Measurements from ENCODE around the gene DAB2. TPM values are rescaled to one million over a fixed set of nuclear protein-coding genes. Genes with fewer than 3 reads are reported as not detected.

The DAB2 gene
- total RNA-seq, 1 experiment from 2014 or later, result 5.5 TPM

DNA sequence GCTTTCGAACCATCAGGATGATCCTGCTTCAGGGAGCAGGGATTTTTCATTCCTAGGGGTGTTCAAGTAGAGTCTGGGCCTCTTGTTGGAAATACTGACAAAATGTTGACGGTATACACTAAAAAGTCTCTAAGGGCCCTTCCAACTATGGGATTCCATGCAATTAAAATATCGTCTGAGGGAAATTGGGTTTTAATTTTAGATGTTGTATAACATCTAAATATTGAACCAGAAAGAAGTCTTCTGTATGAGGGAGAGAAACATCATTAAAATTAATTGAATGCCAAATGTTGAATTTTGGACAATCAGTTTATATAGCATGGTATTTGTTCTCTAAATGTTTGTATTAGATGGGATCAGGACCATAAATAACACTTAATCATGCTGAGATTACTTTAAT, 25.7 kb upstream of the DAB2 start:
- Histone ChIP-seq H3K4me3 (replicated peaks in 1 of 2; ENCODE audit: low read depth in 1 of 2, low read length in 2 of 2) (no peak overlapping the region), H3K9me3 (ENCODE audit: control insufficient read depth in 1 of 2, insufficient read depth in 1 of 2, low read depth in 1 of 2, low read length in 2 of 2) (no peaks in the 10 kb centered on the region), H4K20me1 (ENCODE audit: insufficient read depth) (no peaks in the 10 kb centered on the region), H3K4me1 (ENCODE audit: control insufficient read depth in 1 of 2, insufficient read depth in 2 of 2, low read length in 2 of 2) (no peaks in the 10 kb centered on the region), H3K9me2 (ENCODE audit: insufficient read depth) (no peaks in the 10 kb centered on the region), H3K27ac (ENCODE audit: low read depth, low read length) (no peak overlapping the region), H3K27me3 (ENCODE audit: insufficient read depth, low read length) (no peaks in the 10 kb centered on the region), H3K9ac (ENCODE audit: low read length) (no peak overlapping the region), H3K36me3 (ENCODE audit: control insufficient read depth in 1 of 2, insufficient read depth in 2 of 2, low read length in 2 of 2) (no peaks in the 10 kb centered on the region), H2AFZ (ENCODE audit: low read depth, low read length, poor library complexity, severe bottlenecking) (no peak overlapping the region), H3K4me2 (ENCODE audit: low read length) (no peak overlapping the region), H3K79me2 (ENCODE audit: insufficient read depth, low read length) (no peaks in the 10 kb centered on the region)
- intact Hi-C loops (cut with micrococcal nuclease), result no loop called here
- no peak for DNase-seq (ENCODE audit: low read depth, low spot score)
- ChIA-PET RAD21 (ENCODE audit: low non-redundant PET in 1 of 2, low total read pairs in 2 of 2, uncharacterized antibody in 2 of 2, unreplicated experiment in 2 of 2) (no interaction called here), CTCF (no interaction called here), POLR2A (no interaction called here)
- no peak for ATAC-seq
- no TSS peak for BruUV-seq (replicated peaks)
- TF ChIP-seq POLR2AphosphoS5 (IDR thresholded peaks at IDR 0.05; ENCODE audit: low read depth, low read length), result no peak
- TF ChIP-seq, protein P1, sequence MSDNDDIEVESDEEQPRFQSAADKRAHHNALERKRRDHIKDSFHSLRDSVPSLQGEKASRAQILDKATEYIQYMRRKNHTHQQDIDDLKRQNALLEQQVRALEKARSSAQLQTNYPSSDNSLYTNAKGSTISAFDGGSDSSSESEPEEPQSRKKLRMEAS (IDR thresholded peaks at IDR 0.05), result no peak
- no peak for TF ChIP-seq FOSL1 (IDR thresholded peaks at IDR 0.05; ENCODE audit: low read depth)
- TF ChIP-seq ZFX (IDR thresholded peaks at IDR 0.05), result no peak
- no peak for TF ChIP-seq EGR1 (IDR thresholded peaks at IDR 0.05; ENCODE audit: low read depth)
- TF ChIP-seq JUND (IDR thresholded peaks at IDR 0.05), result no peak
- TF ChIP-seq, protein P2, sequence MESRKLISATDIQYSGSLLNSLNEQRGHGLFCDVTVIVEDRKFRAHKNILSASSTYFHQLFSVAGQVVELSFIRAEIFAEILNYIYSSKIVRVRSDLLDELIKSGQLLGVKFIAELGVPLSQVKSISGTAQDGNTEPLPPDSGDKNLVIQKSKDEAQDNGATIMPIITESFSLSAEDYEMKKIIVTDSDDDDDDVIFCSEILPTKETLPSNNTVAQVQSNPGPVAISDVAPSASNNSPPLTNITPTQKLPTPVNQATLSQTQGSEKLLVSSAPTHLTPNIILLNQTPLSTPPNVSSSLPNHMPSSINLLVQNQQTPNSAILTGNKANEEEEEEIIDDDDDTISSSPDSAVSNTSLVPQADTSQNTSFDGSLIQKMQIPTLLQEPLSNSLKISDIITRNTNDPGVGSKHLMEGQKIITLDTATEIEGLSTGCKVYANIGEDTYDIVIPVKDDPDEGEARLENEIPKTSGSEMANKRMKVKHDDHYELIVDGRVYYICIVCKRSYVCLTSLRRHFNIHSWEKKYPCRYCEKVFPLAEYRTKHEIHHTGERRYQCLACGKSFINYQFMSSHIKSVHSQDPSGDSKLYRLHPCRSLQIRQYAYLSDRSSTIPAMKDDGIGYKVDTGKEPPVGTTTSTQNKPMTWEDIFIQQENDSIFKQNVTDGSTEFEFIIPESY (IDR thresholded peaks at IDR 0.05; ENCODE audit: extremely low read depth, insufficient replicate concordance, low read length), result no peak
- no peak for TF ChIP-seq ELF1 (IDR thresholded peaks at IDR 0.05; ENCODE audit: borderline replicate concordance, low read depth)
- TF ChIP-seq CBX3 (IDR thresholded peaks at IDR 0.05; ENCODE audit: low read depth), result no peak
- TF ChIP-seq, protein P3, sequence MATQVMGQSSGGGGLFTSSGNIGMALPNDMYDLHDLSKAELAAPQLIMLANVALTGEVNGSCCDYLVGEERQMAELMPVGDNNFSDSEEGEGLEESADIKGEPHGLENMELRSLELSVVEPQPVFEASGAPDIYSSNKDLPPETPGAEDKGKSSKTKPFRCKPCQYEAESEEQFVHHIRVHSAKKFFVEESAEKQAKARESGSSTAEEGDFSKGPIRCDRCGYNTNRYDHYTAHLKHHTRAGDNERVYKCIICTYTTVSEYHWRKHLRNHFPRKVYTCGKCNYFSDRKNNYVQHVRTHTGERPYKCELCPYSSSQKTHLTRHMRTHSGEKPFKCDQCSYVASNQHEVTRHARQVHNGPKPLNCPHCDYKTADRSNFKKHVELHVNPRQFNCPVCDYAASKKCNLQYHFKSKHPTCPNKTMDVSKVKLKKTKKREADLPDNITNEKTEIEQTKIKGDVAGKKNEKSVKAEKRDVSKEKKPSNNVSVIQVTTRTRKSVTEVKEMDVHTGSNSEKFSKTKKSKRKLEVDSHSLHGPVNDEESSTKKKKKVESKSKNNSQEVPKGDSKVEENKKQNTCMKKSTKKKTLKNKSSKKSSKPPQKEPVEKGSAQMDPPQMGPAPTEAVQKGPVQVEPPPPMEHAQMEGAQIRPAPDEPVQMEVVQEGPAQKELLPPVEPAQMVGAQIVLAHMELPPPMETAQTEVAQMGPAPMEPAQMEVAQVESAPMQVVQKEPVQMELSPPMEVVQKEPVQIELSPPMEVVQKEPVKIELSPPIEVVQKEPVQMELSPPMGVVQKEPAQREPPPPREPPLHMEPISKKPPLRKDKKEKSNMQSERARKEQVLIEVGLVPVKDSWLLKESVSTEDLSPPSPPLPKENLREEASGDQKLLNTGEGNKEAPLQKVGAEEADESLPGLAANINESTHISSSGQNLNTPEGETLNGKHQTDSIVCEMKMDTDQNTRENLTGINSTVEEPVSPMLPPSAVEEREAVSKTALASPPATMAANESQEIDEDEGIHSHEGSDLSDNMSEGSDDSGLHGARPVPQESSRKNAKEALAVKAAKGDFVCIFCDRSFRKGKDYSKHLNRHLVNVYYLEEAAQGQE (IDR thresholded peaks at IDR 0.05; ENCODE audit: low read depth), result no peak
- no peak for TF ChIP-seq CEBPB (IDR thresholded peaks at IDR 0.05; ENCODE audit: low read depth)
- no peak for TF ChIP-seq ZNF274 (IDR thresholded peaks at IDR 0.05; ENCODE audit: low read depth, low read length)

All from HCT116 (cell line).